GM18868 (cell line): ENCODE results near the gene ITK.
"Not testable (repeated sequence)": the region's sequence is repeated elsewhere in the genome, so short reads cannot be mapped to it uniquely, and the experiment has no call there.

ENCODE experiments used
- ATAC-seq: cut with Tn5 transposase; IDR thresholded peaks from one replicate; pipeline ENCODE4 v1.9.1; 2021; ENCODE audit warnings: mild to moderate bottlenecking, moderate library complexity; ENCODE audit not compliant: unreplicated experiment

The ITK gene

GRCh38 chr5:157205708-157206107 lies 25.1 kb downstream of the ITK start:
- no peak for ATAC-seq

GRCh38 chr5:157210652-157211051 lies 30.0 kb downstream of the ITK start:
- not testable (repeated sequence) for ATAC-seq

- ATAC-seq, result no peak
These were observed 31.7 kb downstream of the ITK start for GRCh38 chr5:157212307-157212706.

GRCh38 chr5:157213527-157214243 lies 33.0 kb downstream of the ITK start:
- no peak for ATAC-seq

GRCh38 chr5:157214415-157214814 lies 33.8 kb downstream of the ITK start:
- no peak for ATAC-seq

GRCh38 chr5:157214861-157215513 lies 34.3 kb downstream of the ITK start:
- ATAC-seq, result peak; percentile 55

GRCh38 chr5:157215514-157216167 lies 35.0 kb downstream of the ITK start:
- ATAC-seq, result peak; percentile 30

- no peak for ATAC-seq
These were observed 35.9 kb downstream of the ITK start for GRCh38 chr5:157216391-157217142.

- no peak for ATAC-seq
These were observed 36.8 kb downstream of the ITK start for GRCh38 chr5:157217289-157218024.

- peak; percentile 47 for ATAC-seq
These were observed 39.0 kb downstream of the ITK start for GRCh38 chr5:157219491-157220271.

- ATAC-seq, result no peak
These were observed 41.3 kb downstream of the ITK start for GRCh38 chr5:157221959-157222358.

GRCh38 chr5:157222506-157223230 lies 42.0 kb downstream of the ITK start:
- no peak for ATAC-seq

- no peak for ATAC-seq
These were observed 45.1 kb downstream of the ITK start for GRCh38 chr5:157225469-157226422.

GRCh38 chr5:157230610-157231009 lies 50.0 kb downstream of the ITK start:
- ATAC-seq, result no peak

- no peak for ATAC-seq
These were observed 52.1 kb downstream of the ITK start for GRCh38 chr5:157232706-157233105.

- ATAC-seq, result no peak
These were observed 52.9 kb downstream of the ITK start for GRCh38 chr5:157233515-157233914.

- ATAC-seq, result no peak
These were observed 55.8 kb downstream of the ITK start for GRCh38 chr5:157236423-157236822.

GRCh38 chr5:157241483-157241882 lies 60.8 kb downstream of the ITK start:
- no peak for ATAC-seq
